GM12878 (cell line): ENCODE results near the gene MIA. TPM values are rescaled to one million over a fixed set of nuclear protein-coding genes. Genes with fewer than 3 reads are reported as not detected.
A peak's percentile ranks its signal among the peaks of the same experiment; 100 is the strongest.

ENCODE experiments used
- ATF7 ChIP-seq: fragments of 450-650 bp; IDR thresholded peaks from 2 replicates; pipeline ENCODE4 v1.6.1; 2016; ENCODE audit warnings: low read depth, mild to moderate bottlenecking
- BCLAF1 ChIP-seq: fragments of 450-650 bp; IDR thresholded peaks from 2 replicates; pipeline ENCODE4 v1.6.1; 2017; ENCODE audit warnings: antibody characterized with exemption, mild to moderate bottlenecking, moderate library complexity
- CREM ChIP-seq: IDR thresholded peaks from 2 replicates; pipeline ENCODE4 v1.6.1; 2014; ENCODE audit warnings: antibody characterized with exemption, low read depth
- EED ChIP-seq: sonication (generic); IDR thresholded peaks from 2 replicates; pipeline ENCODE4 v1.6.1; 2016; ENCODE audit warnings: antibody characterized with exemption, low read depth
- EGR1 ChIP-seq, 2 experiments: IDR thresholded peaks; 1 replicate in 1 of 2; 2 replicates in 1 of 2; pipeline ENCODE4 v1.6.1; 2011 to 2012; ENCODE audit warnings: low read depth in 2 of 2, low read length in 2 of 2, borderline replicate concordance in 1 of 2, mild to moderate bottlenecking in 1 of 2, moderate library complexity in 1 of 2
- EP300 ChIP-seq, 2 experiments: fragments of 150-350 bp in 1 of 2; IDR thresholded peaks; 2 replicates each; pipeline ENCODE4 v1.6.1; 2011 to 2012; ENCODE audit warnings: low read depth in 2 of 2, low read length in 2 of 2, borderline replicate concordance in 1 of 2, improper control_type of control experiment in 1 of 2, inconsistent platforms in 1 of 2; ENCODE audit not compliant: control insufficient read depth in 1 of 2
- ESRRA ChIP-seq: IDR thresholded peaks from 2 replicates; pipeline ENCODE4 v1.6.1; 2012; ENCODE audit warnings: mild to moderate bottlenecking, low read length, improper control_type of control experiment
- FOS ChIP-seq: IDR thresholded peaks from 3 replicates; pipeline ENCODE4 v1.6.1; 2011; ENCODE audit warnings: borderline replicate concordance; ENCODE audit not compliant: insufficient read length; ENCODE audit errors: extremely low read depth
- FOXM1 ChIP-seq: IDR thresholded peaks from 2 replicates; pipeline ENCODE4 v1.6.1; 2012; ENCODE audit warnings: low read depth, mild to moderate bottlenecking, inconsistent platforms, low read length, moderate library complexity
- GATAD2B ChIP-seq: fragments of 450-650 bp; conservative IDR thresholded peaks from 2 replicates; pipeline ENCODE4 v1.6.1; 2017; ENCODE audit warnings: low read depth, mild to moderate bottlenecking, moderate library complexity
- HSF1 ChIP-seq: fragments of 150-350 bp; IDR thresholded peaks from 2 replicates; pipeline ENCODE4 v1.6.1; 2014; ENCODE audit warnings: mild to moderate bottlenecking, low read depth, low read length
- MTA3 ChIP-seq: IDR thresholded peaks from 2 replicates; pipeline ENCODE4 v1.6.1; 2012; ENCODE audit warnings: low read length, inconsistent platforms, borderline replicate concordance
- MYB ChIP-seq: fragments of 150-350 bp; IDR thresholded peaks from 2 replicates; pipeline ENCODE4 v1.6.1; 2014; ENCODE audit warnings: mild to moderate bottlenecking, low read depth, low read length, borderline replicate concordance
- NBN ChIP-seq: fragments of 450-650 bp; IDR thresholded peaks from 2 replicates; pipeline ENCODE4 v1.6.1; 2016
- NR2C2 ChIP-seq: IDR thresholded peaks from 2 replicates; pipeline ENCODE4 v1.6.1; 2011; ENCODE audit warnings: borderline replicate concordance, low read depth; ENCODE audit not compliant: control insufficient read depth, insufficient read length
- NRF1 ChIP-seq: conservative IDR thresholded peaks from 2 replicates; pipeline ENCODE4 v1.6.1; 2011; ENCODE audit warnings: mild to moderate bottlenecking, low read depth, low read length, improper control_type of control experiment
- PAX5 ChIP-seq: IDR thresholded peaks from 2 replicates; pipeline ENCODE4 v1.6.1; 2011; ENCODE audit warnings: low read depth, low read length, borderline replicate concordance
- PML ChIP-seq: IDR thresholded peaks from 2 replicates; pipeline ENCODE4 v1.6.1; 2012; ENCODE audit warnings: low read length, inconsistent platforms
- POLR2AphosphoS2 ChIP-seq: IDR thresholded peaks from 2 replicates; pipeline ENCODE4 v1.6.1; 2011; ENCODE audit warnings: low read depth, mild to moderate bottlenecking, low read length, improper control_type of control experiment, moderate library complexity
- POLR2AphosphoS5 ChIP-seq: IDR thresholded peaks from 2 replicates; pipeline ENCODE4 v1.6.1; 2011; ENCODE audit warnings: mild to moderate bottlenecking, low read length, inconsistent platforms
- POU2F2 ChIP-seq: IDR thresholded peaks from 3 replicates; pipeline ENCODE4 v1.6.1; 2011; ENCODE audit warnings: low read depth, mild to moderate bottlenecking, low read length, borderline replicate concordance
- RCOR1 ChIP-seq: conservative IDR thresholded peaks from 2 replicates; pipeline ENCODE4 v1.6.1; 2012; ENCODE audit warnings: low read depth, low read length, improper control_type of control experiment
- STAT3 ChIP-seq: IDR thresholded peaks from 2 replicates; pipeline ENCODE4 v1.6.1; 2011; ENCODE audit warnings: low read depth, low read length, improper control_type of control experiment
- TARDBP ChIP-seq: IDR thresholded peaks from 2 replicates; pipeline ENCODE4 v1.6.1; 2016; ENCODE audit warnings: borderline replicate concordance
- YBX1 ChIP-seq: fragments of 450-650 bp; IDR thresholded peaks from 2 replicates; pipeline ENCODE4 v1.6.1; 2016; ENCODE audit warnings: antibody characterized with exemption
- YY1 ChIP-seq: IDR thresholded peaks from 2 replicates; pipeline ENCODE4 v1.6.1; 2011; ENCODE audit warnings: low read depth, mild to moderate bottlenecking, low read length
- polyA plus RNA-seq, 11 experiments: library from polyadenylated mRNA; depleted of rRNA in 4 of 11; unstranded in 6 of 11; stranded (reverse) in 5 of 11; fragments of >200 nt; fragmentation: Nextera tagmentation in 4 of 11; fragmentation: Illumina TruSeq in 1 of 11; extraction: Ambion mirVana in 4 of 11; extraction: Trizol in 1 of 11; gene quantifications; 1 replicate in 1 of 11; 2 replicates in 10 of 11; pipeline versions ENCODE4 v1.2.1 to v1.2.3, GENCODE V29; 2011 to 2016; ENCODE audit warnings: inconsistent platforms in 2 of 11, missing spikeins in 2 of 11, low read depth in 1 of 11
- total RNA-seq, 4 experiments: library from RNA; depleted of rRNA in 3 of 4; stranded (reverse); fragments of >200 nt in 3 of 4; fragmentation: Illumina TruSeq in 1 of 4; extraction: Trizol in 1 of 4; gene quantifications; 2 replicates each; pipeline versions ENCODE4 v1.2.1 to v1.2.3, GENCODE V29; 2013 to 2021

The MIA gene
- total and polyA plus RNA-seq, 10 of the 15 experiments (the other 5 are each of a cell fraction or from before 2014, with no cell fraction given) = 0.16 to 2.7 (median 1.4) TPM; not detected in 3

- TF ChIP-seq HSF1 (no peak), ATF7 (peak; percentile 80), PML (no peak), NRF1 (no peak), FOXM1 (no peak), CREM (peak; percentile 90), MYB (no peak), POLR2AphosphoS5 (peak; percentile 68; the same call in 1 of the 2 replicates), YBX1 (no peak), POLR2AphosphoS2 (no peak), FOS (peak; percentile 72), EGR1 (IDR thresholded peaks at IDR 0.05; ENCODE audit: borderline replicate concordance in 1 of 2, low read depth in 2 of 2, low read length in 2 of 2) (peak in 1 of 2 experiments; percentile 73; a peak in 2 of 3 replicates), EED (peak; percentile 73), RCOR1 (no peak), TARDBP (peak; percentile 56; the same call in 1 of the 2 replicates), YY1 (peak; percentile 99), BCLAF1 (no peak), PAX5 (no peak), POU2F2 (no peak; the same call in 2 of the 3 replicates), ESRRA (peak; percentile 97), MTA3 (no peak), STAT3 (no peak), NR2C2 (no peak), EP300 (IDR thresholded peaks at IDR 0.05; ENCODE audit: borderline replicate concordance in 1 of 2, control insufficient read depth in 1 of 2, low read depth in 2 of 2, low read length in 2 of 2) (peak in 1 of 2 experiments; percentile 55; a peak in 1 of 4 replicates), NBN (peak; percentile 79), GATAD2B (peak; percentile 76; the same call in 1 of the 2 replicates)
Measured at GRCh38 chr19:40750058-40750873, 25.1 kb upstream of the MIA start, which contains the start of gene ACTMAP (continued).
